Liver (tissue), 3 donors: ENCODE measurements around the gene GPR55.

ENCODE experiments used
- ATF3 ChIP-seq: IDR thresholded peaks from 2 replicates; pipeline ENCODE4 v1.6.1; 2016; ENCODE audit warnings: antibody characterized with exemption
- EGR1 ChIP-seq, 2 donors: IDR thresholded peaks; 2 replicates each; pipeline ENCODE4 v1.6.1; 2016 to 2018; ENCODE audit warnings: antibody characterized with exemption in 2 of 2, low read depth in 2 of 2
- GABPA ChIP-seq, 2 donors: IDR thresholded peaks in 1 of 2; conservative IDR thresholded peaks in 1 of 2; 2 replicates each; pipeline ENCODE4 v1.6.1; 2016; ENCODE audit warnings: antibody characterized with exemption in 2 of 2, mild to moderate bottlenecking in 1 of 2, moderate library complexity in 1 of 2
- HNF4A ChIP-seq, 2 donors: conservative IDR thresholded peaks; 2 replicates each; pipeline ENCODE4 v1.6.1; 2016; ENCODE audit warnings: antibody characterized with exemption in 2 of 2, mild to moderate bottlenecking in 2 of 2
- HNF4G ChIP-seq: IDR thresholded peaks from 2 replicates; pipeline ENCODE4 v1.6.1; 2016; ENCODE audit warnings: antibody characterized with exemption
- RAD21 ChIP-seq, 2 donors: IDR thresholded peaks; 2 replicates each; pipeline ENCODE4 v1.6.1; 2016; ENCODE audit warnings: antibody characterized with exemption in 2 of 2, mild to moderate bottlenecking in 2 of 2
- RXRA ChIP-seq, 2 donors: IDR thresholded peaks; 2 replicates each; pipeline ENCODE4 v1.6.1; 2017 to 2018; ENCODE audit warnings: antibody characterized with exemption in 2 of 2, mild to moderate bottlenecking in 1 of 2
- SP1 ChIP-seq: IDR thresholded peaks from 2 replicates; pipeline ENCODE4 v1.6.1; 2018; ENCODE audit warnings: antibody characterized with exemption, mild to moderate bottlenecking
- TAF1 ChIP-seq: conservative IDR thresholded peaks from 2 replicates; pipeline ENCODE4 v1.6.1; 2016; ENCODE audit warnings: antibody characterized with exemption, mild to moderate bottlenecking
- YY1 ChIP-seq: IDR thresholded peaks from 2 replicates; pipeline ENCODE4 v1.6.1; 2016; ENCODE audit warnings: antibody characterized with exemption, mild to moderate bottlenecking
- TF ChIP-seq, protein P1 (sequence below): fragments of 150-350 bp; IDR thresholded peaks from 2 replicates; pipeline ENCODE4 v1.5.1; 2017; ENCODE audit warnings: improper control_type of control experiment, low read depth, low read length; ENCODE audit not compliant: missing input control
- TF ChIP-seq, protein P2 (sequence below): IDR thresholded peaks from 2 replicates; pipeline ENCODE4 v1.6.1; 2016; ENCODE audit warnings: antibody characterized with exemption, mild to moderate bottlenecking
- donor health status: healthy.
- donor health status: healthy.

DNA sequence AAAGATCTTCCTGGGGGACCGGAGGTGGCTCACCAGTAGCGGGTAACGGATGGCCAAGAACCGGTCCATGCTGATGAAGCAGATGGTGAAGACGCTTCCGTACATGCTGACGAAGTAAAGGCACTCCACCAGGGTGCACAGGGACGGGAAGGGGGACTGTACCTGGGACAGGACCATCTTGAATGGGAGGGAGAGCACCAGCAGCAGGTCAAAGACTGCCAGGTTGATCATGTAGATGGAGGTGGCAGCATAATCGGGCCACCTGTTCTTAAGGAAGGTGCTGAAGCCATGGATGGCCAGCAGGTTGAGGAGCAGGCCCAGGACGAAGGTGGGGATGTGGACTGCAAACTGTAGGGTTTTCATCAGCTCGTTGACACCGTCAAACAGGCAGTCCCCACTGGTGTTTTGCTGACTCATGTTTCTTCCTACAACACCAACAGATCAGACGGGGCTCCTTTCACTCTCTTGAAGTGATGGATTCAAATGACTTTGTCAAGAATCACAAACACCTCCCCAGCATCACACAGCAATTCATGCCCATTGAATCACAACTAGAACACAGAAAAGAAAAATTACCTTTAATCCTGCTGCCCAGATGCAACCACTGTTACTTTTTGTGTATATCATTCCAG, 14.4 kb downstream of the GPR55 start:
- TF ChIP-seq SP1 (no peak), RAD21 (IDR thresholded peaks at IDR 0.05) (no peak), HNF4A (conservative IDR thresholded peaks at IDR 0.05) (no peak), TAF1 (no peak), ATF3 (no peak), RXRA (IDR thresholded peaks at IDR 0.05) (no peak), EGR1 (IDR thresholded peaks at IDR 0.05; ENCODE audit: low read depth in 2 of 2) (no peak), HNF4G (no peak), GABPA (IDR thresholded peaks at IDR 0.05 in 1 of 2, conservative IDR thresholded peaks at IDR 0.05 in 1 of 2) (no peak), YY1 (no peak)
- TF ChIP-seq, protein P1, sequence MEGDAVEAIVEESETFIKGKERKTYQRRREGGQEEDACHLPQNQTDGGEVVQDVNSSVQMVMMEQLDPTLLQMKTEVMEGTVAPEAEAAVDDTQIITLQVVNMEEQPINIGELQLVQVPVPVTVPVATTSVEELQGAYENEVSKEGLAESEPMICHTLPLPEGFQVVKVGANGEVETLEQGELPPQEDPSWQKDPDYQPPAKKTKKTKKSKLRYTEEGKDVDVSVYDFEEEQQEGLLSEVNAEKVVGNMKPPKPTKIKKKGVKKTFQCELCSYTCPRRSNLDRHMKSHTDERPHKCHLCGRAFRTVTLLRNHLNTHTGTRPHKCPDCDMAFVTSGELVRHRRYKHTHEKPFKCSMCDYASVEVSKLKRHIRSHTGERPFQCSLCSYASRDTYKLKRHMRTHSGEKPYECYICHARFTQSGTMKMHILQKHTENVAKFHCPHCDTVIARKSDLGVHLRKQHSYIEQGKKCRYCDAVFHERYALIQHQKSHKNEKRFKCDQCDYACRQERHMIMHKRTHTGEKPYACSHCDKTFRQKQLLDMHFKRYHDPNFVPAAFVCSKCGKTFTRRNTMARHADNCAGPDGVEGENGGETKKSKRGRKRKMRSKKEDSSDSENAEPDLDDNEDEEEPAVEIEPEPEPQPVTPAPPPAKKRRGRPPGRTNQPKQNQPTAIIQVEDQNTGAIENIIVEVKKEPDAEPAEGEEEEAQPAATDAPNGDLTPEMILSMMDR, result no peak
- TF ChIP-seq, protein P2, sequence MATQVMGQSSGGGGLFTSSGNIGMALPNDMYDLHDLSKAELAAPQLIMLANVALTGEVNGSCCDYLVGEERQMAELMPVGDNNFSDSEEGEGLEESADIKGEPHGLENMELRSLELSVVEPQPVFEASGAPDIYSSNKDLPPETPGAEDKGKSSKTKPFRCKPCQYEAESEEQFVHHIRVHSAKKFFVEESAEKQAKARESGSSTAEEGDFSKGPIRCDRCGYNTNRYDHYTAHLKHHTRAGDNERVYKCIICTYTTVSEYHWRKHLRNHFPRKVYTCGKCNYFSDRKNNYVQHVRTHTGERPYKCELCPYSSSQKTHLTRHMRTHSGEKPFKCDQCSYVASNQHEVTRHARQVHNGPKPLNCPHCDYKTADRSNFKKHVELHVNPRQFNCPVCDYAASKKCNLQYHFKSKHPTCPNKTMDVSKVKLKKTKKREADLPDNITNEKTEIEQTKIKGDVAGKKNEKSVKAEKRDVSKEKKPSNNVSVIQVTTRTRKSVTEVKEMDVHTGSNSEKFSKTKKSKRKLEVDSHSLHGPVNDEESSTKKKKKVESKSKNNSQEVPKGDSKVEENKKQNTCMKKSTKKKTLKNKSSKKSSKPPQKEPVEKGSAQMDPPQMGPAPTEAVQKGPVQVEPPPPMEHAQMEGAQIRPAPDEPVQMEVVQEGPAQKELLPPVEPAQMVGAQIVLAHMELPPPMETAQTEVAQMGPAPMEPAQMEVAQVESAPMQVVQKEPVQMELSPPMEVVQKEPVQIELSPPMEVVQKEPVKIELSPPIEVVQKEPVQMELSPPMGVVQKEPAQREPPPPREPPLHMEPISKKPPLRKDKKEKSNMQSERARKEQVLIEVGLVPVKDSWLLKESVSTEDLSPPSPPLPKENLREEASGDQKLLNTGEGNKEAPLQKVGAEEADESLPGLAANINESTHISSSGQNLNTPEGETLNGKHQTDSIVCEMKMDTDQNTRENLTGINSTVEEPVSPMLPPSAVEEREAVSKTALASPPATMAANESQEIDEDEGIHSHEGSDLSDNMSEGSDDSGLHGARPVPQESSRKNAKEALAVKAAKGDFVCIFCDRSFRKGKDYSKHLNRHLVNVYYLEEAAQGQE, result no peak
